Ovary (tissue), 3 donors: ENCODE results near the gene NLGN1.

Experiments
- CTCF ChIP-seq, 3 donors: fragments of 450-650 bp in 2 of 3; fragments of 200-600 bp in 1 of 3; IDR thresholded peaks; one replicate each; pipeline versions ENCODE4 v1.5.1 to v1.8.0; 2016 to 2022; ENCODE audit warnings: antibody characterized with exemption in 3 of 3, mild to moderate bottlenecking in 1 of 3
- EP300 ChIP-seq: sonication (generic); formaldehyde crosslinking; IDR thresholded peaks from one replicate; pipeline ENCODE4 v1.6.1; 2017; ENCODE audit warnings: antibody characterized with exemption
- donor health status: DM: no; HTN: no; CAD: no.

GRCh38 chr3:173538410-173538809 is 140.9 kb downstream of the NLGN1 start:
- TF ChIP-seq CTCF (IDR thresholded peaks at IDR 0.05), result no peak
- TF ChIP-seq EP300, result no peak
